ENCODE measurements around the gene LIMCH1. TPM values are rescaled to one million over a fixed set of nuclear protein-coding genes. Genes with fewer than 3 reads are reported as not detected.
A peak's percentile ranks its signal among the peaks of the same experiment; 100 is the strongest.

Gene LIMCH1
- total RNA-seq, 1 donor from 2014 or later, result 257 TPM

GRCh38 chr4:41668024-41668423, 130.1 kb downstream of the LIMCH1 start:
- Mint-ChIP-seq H3K4me3 (ENCODE audit: unreplicated experiment) (no peak overlapping the region), H3K4me1 (ENCODE audit: unreplicated experiment) (peaks cover 2% of the 10 kb centered on the region), H3K27me3 (ENCODE audit: unreplicated experiment) (peaks cover 2% of the 10 kb centered on the region), H3K36me3 (ENCODE audit: low read depth, unreplicated experiment) (peaks cover 58% of the 10 kb centered on the region), H3K9me3 (ENCODE audit: unreplicated experiment) (no peaks in the 10 kb centered on the region), H3K27ac (ENCODE audit: unreplicated experiment) (no peak overlapping the region)
- TF ChIP-seq, protein P1, sequence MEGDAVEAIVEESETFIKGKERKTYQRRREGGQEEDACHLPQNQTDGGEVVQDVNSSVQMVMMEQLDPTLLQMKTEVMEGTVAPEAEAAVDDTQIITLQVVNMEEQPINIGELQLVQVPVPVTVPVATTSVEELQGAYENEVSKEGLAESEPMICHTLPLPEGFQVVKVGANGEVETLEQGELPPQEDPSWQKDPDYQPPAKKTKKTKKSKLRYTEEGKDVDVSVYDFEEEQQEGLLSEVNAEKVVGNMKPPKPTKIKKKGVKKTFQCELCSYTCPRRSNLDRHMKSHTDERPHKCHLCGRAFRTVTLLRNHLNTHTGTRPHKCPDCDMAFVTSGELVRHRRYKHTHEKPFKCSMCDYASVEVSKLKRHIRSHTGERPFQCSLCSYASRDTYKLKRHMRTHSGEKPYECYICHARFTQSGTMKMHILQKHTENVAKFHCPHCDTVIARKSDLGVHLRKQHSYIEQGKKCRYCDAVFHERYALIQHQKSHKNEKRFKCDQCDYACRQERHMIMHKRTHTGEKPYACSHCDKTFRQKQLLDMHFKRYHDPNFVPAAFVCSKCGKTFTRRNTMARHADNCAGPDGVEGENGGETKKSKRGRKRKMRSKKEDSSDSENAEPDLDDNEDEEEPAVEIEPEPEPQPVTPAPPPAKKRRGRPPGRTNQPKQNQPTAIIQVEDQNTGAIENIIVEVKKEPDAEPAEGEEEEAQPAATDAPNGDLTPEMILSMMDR (IDR thresholded peaks at IDR 0.05; ENCODE audit: unreplicated experiment), result no peak
- DNase-seq (ENCODE audit: low spot score), result no peak

DNA sequence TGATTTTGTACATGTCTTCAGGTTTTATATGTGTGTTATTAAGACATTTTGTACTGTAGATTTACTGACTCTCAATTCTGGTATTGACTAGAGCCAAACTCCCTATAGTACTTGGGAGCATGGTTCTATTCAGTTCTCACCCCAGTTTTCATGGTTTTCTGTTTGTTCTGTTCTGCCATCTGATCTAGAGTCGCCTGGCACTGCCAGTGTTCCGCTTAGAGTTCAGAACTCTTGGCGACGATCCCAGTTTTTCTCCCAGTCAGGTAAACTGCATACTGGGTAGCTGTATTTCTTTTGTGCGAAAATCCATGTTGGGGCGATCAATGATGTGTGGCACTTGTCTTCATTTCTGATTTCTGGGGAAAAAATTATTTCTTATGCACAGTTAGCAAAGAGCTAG, 132.6 kb downstream of the LIMCH1 start:
- Mint-ChIP-seq H3K27ac (ENCODE audit: unreplicated experiment) (no peak overlapping the region), H3K9me3 (ENCODE audit: unreplicated experiment) (no peaks in the 10 kb centered on the region), H3K27me3 (ENCODE audit: unreplicated experiment) (peaks cover 2% of the 10 kb centered on the region), H3K36me3 (ENCODE audit: low read depth, unreplicated experiment) (peaks cover 67% of the 10 kb centered on the region), H3K4me3 (ENCODE audit: unreplicated experiment) (peak overlapping the region; percentile 60), H3K4me1 (ENCODE audit: unreplicated experiment) (peaks cover 12% of the 10 kb centered on the region)
- no peak for DNase-seq (ENCODE audit: low spot score)
- TF ChIP-seq, protein P1 (IDR thresholded peaks at IDR 0.05; ENCODE audit: unreplicated experiment), result no peak

DNA sequence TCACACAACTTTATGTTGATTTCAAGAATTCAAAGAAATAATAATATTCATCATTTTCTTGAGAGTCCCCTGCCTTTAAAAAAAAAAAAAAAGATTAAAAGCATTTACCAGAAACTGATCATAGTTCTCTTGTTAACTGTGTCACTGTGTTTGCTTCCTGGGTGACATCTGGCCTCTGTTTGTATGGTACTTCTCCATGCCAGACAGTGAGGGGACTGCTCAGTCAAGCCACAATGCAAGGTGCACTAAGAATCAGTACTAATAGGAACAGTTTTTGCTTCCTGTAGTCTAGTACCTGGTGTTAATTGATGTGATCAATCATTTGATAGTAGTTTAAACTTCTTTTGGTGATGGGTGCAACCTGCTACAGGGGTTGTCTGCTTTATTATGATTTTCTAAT, 133.0 kb downstream of the LIMCH1 start:
- TF ChIP-seq, protein P1 (IDR thresholded peaks at IDR 0.05; ENCODE audit: unreplicated experiment), result no peak
- H3K9me3 Mint-ChIP-seq (ENCODE audit: unreplicated experiment), result no peaks in the 10 kb centered on the region

GRCh38 chr4:41678086-41678816, 140.3 kb downstream of the LIMCH1 start:
- Mint-ChIP-seq H3K4me1 (ENCODE audit: unreplicated experiment) (peaks cover 14% of the 10 kb centered on the region), H3K36me3 (ENCODE audit: low read depth, unreplicated experiment) (peaks cover 77% of the 10 kb centered on the region), H3K27me3 (ENCODE audit: unreplicated experiment) (peaks cover 2% of the 10 kb centered on the region), H3K4me3 (ENCODE audit: unreplicated experiment) (no peak overlapping the region), H3K9me3 (ENCODE audit: unreplicated experiment) (no peaks in the 10 kb centered on the region), H3K27ac (ENCODE audit: unreplicated experiment) (no peak overlapping the region)
- DNase-seq (ENCODE audit: low spot score), result no peak
- TF ChIP-seq, protein P1 (IDR thresholded peaks at IDR 0.05; ENCODE audit: unreplicated experiment), result no peak

More for the DNA sequence above, 133.0 kb downstream of the LIMCH1 start:
- H3K36me3 Mint-ChIP-seq (ENCODE audit: low read depth, unreplicated experiment), result peaks cover 69% of the 10 kb centered on the region
- H3K4me1 Mint-ChIP-seq (ENCODE audit: unreplicated experiment), result peaks cover 15% of the 10 kb centered on the region
- peaks cover 3% of the 10 kb centered on the region for H3K27me3 Mint-ChIP-seq (ENCODE audit: unreplicated experiment)
- no peak overlapping the region for H3K27ac Mint-ChIP-seq (ENCODE audit: unreplicated experiment)
- H3K4me3 Mint-ChIP-seq (ENCODE audit: unreplicated experiment), result no peak overlapping the region
- DNase-seq (ENCODE audit: low spot score), result no peak

- no peak for DNase-seq (ENCODE audit: low spot score)
- H3K27me3 Mint-ChIP-seq (ENCODE audit: unreplicated experiment), result peaks cover 2% of the 10 kb centered on the region
- H3K4me3 Mint-ChIP-seq (ENCODE audit: unreplicated experiment), result no peak overlapping the region
- peaks cover 75% of the 10 kb centered on the region for H3K36me3 Mint-ChIP-seq (ENCODE audit: low read depth, unreplicated experiment)
- H3K4me1 Mint-ChIP-seq (ENCODE audit: unreplicated experiment), result peaks cover 8% of the 10 kb centered on the region
- H3K9me3 Mint-ChIP-seq (ENCODE audit: unreplicated experiment), result no peaks in the 10 kb centered on the region
- TF ChIP-seq, protein P1 (IDR thresholded peaks at IDR 0.05; ENCODE audit: unreplicated experiment), result no peak
- no peak overlapping the region for H3K27ac Mint-ChIP-seq (ENCODE audit: unreplicated experiment)
Measured at GRCh38 chr4:41678951-41679350, 141.0 kb downstream of the LIMCH1 start.
